H9 (cell line): ENCODE data around the gene SBF1. TPM values are rescaled to one million over a fixed set of nuclear protein-coding genes. Genes with fewer than 3 reads are reported as not detected.
A peak's percentile ranks its signal among the peaks of the same experiment; 100 is the strongest.

Experiments
- DNase-seq: peaks from one replicate; pipeline ENCODE4 v3.0.0-alpha.2; 2017
- H2AFZ ChIP-seq: one replicate; pipeline ENCODE4 v1.6.1; 2013; ENCODE audit warnings: mild to moderate bottlenecking, low read length, control low read depth, moderate library complexity
- H2AK5ac ChIP-seq: 2 replicates; pipeline ENCODE4 v1.6.1; 2013; ENCODE audit warnings: low read length, control low read depth, mixed read lengths; ENCODE audit not compliant: insufficient read length
- H2BK120ac ChIP-seq: one replicate; pipeline ENCODE4 v1.6.1; 2013; ENCODE audit warnings: low read depth, mild to moderate bottlenecking, low read length, control low read depth, inconsistent platforms; ENCODE audit not compliant: poor library complexity, severe bottlenecking
- H2BK12ac ChIP-seq: 2 replicates; pipeline ENCODE4 v1.6.1; 2013; ENCODE audit warnings: low read length, control low read depth, mixed read lengths, low read depth; ENCODE audit not compliant: insufficient read length
- H2BK15ac ChIP-seq: 2 replicates; pipeline ENCODE4 v1.6.1; 2013; ENCODE audit warnings: low read depth, low read length, control low read depth
- H2BK20ac ChIP-seq: one replicate; pipeline ENCODE4 v1.6.1; 2013; ENCODE audit warnings: low read depth, mild to moderate bottlenecking, low read length, control low read depth, inconsistent platforms; ENCODE audit not compliant: poor library complexity, severe bottlenecking
- H2BK5ac ChIP-seq: 2 replicates; pipeline ENCODE4 v1.6.1; 2013; ENCODE audit warnings: low read length, control low read depth, mixed read lengths; ENCODE audit not compliant: insufficient read length
- H3K14ac ChIP-seq: 2 replicates; pipeline ENCODE4 v1.6.1; 2013; ENCODE audit warnings: low read length, control low read depth; ENCODE audit not compliant: insufficient read depth
- H3K18ac ChIP-seq: 2 replicates; pipeline ENCODE4 v1.6.1; 2013; ENCODE audit warnings: low read depth, mild to moderate bottlenecking, mixed read lengths, low read length, control low read depth; ENCODE audit not compliant: insufficient read length
- H3K23ac ChIP-seq: 2 replicates; pipeline ENCODE4 v1.6.1; 2013; ENCODE audit warnings: low read length, control low read depth, mixed read lengths, low read depth; ENCODE audit not compliant: insufficient read length
- H3K23me2 ChIP-seq: 2 replicates; pipeline ENCODE4 v1.6.1; 2013; ENCODE audit warnings: low read depth, mild to moderate bottlenecking, mixed read lengths, low read length, control low read depth; ENCODE audit not compliant: insufficient read length, poor library complexity, severe bottlenecking
- H3K27ac ChIP-seq: 2 replicates; pipeline ENCODE4 v1.5.1; 2013; ENCODE audit warnings: low read length, control low read depth, mixed read lengths, low read depth; ENCODE audit not compliant: insufficient read length
- H3K27me3 ChIP-seq: 2 replicates; pipeline ENCODE4 v1.6.1; 2013; ENCODE audit warnings: low read length, control low read depth, inconsistent platforms; ENCODE audit not compliant: insufficient read depth
- H3K4ac ChIP-seq: 2 replicates; pipeline ENCODE4 v1.6.1; 2013; ENCODE audit warnings: low read depth, mild to moderate bottlenecking, control low read depth, inconsistent platforms, low read length, moderate library complexity
- H3K4me1 ChIP-seq: 2 replicates; pipeline ENCODE4 v1.6.1; 2013; ENCODE audit warnings: low read length, control low read depth, inconsistent platforms; ENCODE audit not compliant: insufficient read depth
- H3K4me2 ChIP-seq: 2 replicates; pipeline ENCODE4 v1.6.1; 2013; ENCODE audit warnings: low read length, control low read depth, mixed read lengths; ENCODE audit not compliant: insufficient read length, insufficient read depth
- H3K56ac ChIP-seq: 2 replicates; pipeline ENCODE4 v1.6.1; 2013; ENCODE audit warnings: low read depth, mild to moderate bottlenecking, mixed read lengths, low read length, control low read depth; ENCODE audit not compliant: insufficient read length
- H3K79me1 ChIP-seq: 2 replicates; pipeline ENCODE4 v1.6.1; 2013; ENCODE audit warnings: low read depth, mild to moderate bottlenecking, moderate library complexity, low read length, control low read depth, inconsistent platforms; ENCODE audit not compliant: insufficient read depth, poor library complexity, severe bottlenecking
- H3K79me2 ChIP-seq: 2 replicates; pipeline ENCODE4 v1.6.1; 2013; ENCODE audit warnings: low read length, control low read depth, inconsistent platforms; ENCODE audit not compliant: insufficient read depth
- H3K9ac ChIP-seq: 2 replicates; pipeline ENCODE4 v1.6.1; 2013; ENCODE audit warnings: low read length, control low read depth, mixed read lengths; ENCODE audit not compliant: insufficient read length; ENCODE audit errors: extremely low read depth
- H3K9me3 ChIP-seq: one replicate; pipeline ENCODE4 v1.6.1; 2013; ENCODE audit warnings: low read depth, low read length, inconsistent platforms; ENCODE audit not compliant: control insufficient read depth
- H3T11ph ChIP-seq: one replicate; pipeline ENCODE4 v1.6.1; 2013; ENCODE audit warnings: mild to moderate bottlenecking, low read length, control low read depth, inconsistent platforms
- H4K20me1 ChIP-seq: one replicate; pipeline ENCODE4 v1.6.1; 2013; ENCODE audit not compliant: control insufficient read depth, insufficient read length, insufficient read depth
- H4K5ac ChIP-seq: 2 replicates; pipeline ENCODE4 v1.6.1; 2013; ENCODE audit warnings: low read depth, mild to moderate bottlenecking, mixed read lengths, low read length, control low read depth; ENCODE audit not compliant: insufficient read length
- H4K8ac ChIP-seq: replicated peaks from 2 replicates; pipeline ENCODE4 v1.6.1; 2013; ENCODE audit warnings: low read length, control low read depth, mixed read lengths, low read depth; ENCODE audit not compliant: insufficient read length
- H4K91ac ChIP-seq: 2 replicates; pipeline ENCODE4 v1.6.1; 2013; ENCODE audit warnings: low read depth, mild to moderate bottlenecking, moderate library complexity, mixed read lengths, low read length, control low read depth; ENCODE audit not compliant: insufficient read length
- H3K27ac Mint-ChIP-seq, 3 experiments: 2 replicates in 2 of 3; 3 replicates in 1 of 3; pipeline ENCODE4 v1.8.0; 2020 to 2021; ENCODE audit warnings: mixed read lengths in 3 of 3, mild to moderate bottlenecking in 1 of 3, moderate library complexity in 1 of 3
- H3K27me3 Mint-ChIP-seq: 2 replicates; pipeline ENCODE4 v1.8.0; 2021; ENCODE audit warnings: low read depth, mild to moderate bottlenecking, moderate library complexity, mixed read lengths
- H3K36me3 Mint-ChIP-seq, 3 experiments: 2 replicates in 2 of 3; 3 replicates in 1 of 3; pipeline ENCODE4 v1.8.0; 2020 to 2021; ENCODE audit warnings: low read depth in 3 of 3, mixed read lengths in 3 of 3; ENCODE audit not compliant: insufficient read depth in 1 of 3
- H3K4me1 Mint-ChIP-seq, 2 experiments: 2 replicates each; pipeline ENCODE4 v1.8.0; 2020; ENCODE audit warnings: mixed read lengths in 2 of 2
- H3K4me3 Mint-ChIP-seq, 2 experiments: 2 replicates in 1 of 2; 3 replicates in 1 of 2; pipeline ENCODE4 v1.8.0; 2020 to 2021; ENCODE audit warnings: mild to moderate bottlenecking in 2 of 2, mixed read lengths in 2 of 2, moderate library complexity in 1 of 2
- H3K9me3 Mint-ChIP-seq, 2 experiments: 2 replicates in 1 of 2; 3 replicates in 1 of 2; pipeline ENCODE4 v1.8.0; 2020; ENCODE audit warnings: mild to moderate bottlenecking in 2 of 2, mixed read lengths in 2 of 2, moderate library complexity in 1 of 2
- CTCF ChIP-seq: fragments of 200-600 bp; sonication (generic); conservative IDR thresholded peaks from 3 replicates; pipeline ENCODE4 v1.8.0; 2021; ENCODE audit warnings: antibody characterized with exemption, mild to moderate bottlenecking
- WGBS: extraction: QIAGEN DNeasy Blood & Tissue Kit; methylation state at CpG from one replicate; pipeline ENCODE4 v1.1.7; 2013; ENCODE audit warnings: missing lambda C conversion rate, low lambda C conversion rate, mixed read lengths; ENCODE audit not compliant: insufficient read length; ENCODE audit errors: extremely low coverage; 5-methylcytosine and 5-hydroxymethylcytosine counted together
- total RNA-seq: library from RNA; stranded (reverse); gene quantifications from 2 replicates; pipeline ENCODE4 v1.2.1, GENCODE V29; 2021

Gene SBF1
- total RNA-seq, 1 experiment from 2014 or later, result 69.8 TPM

GRCh38 chr22:50479721-50480120 lies 4.9 kb upstream of the SBF1 start:
- H3K23ac ChIP-seq, result no peak overlapping the region
- no peak overlapping the region for H3T11ph ChIP-seq
- no peaks in the 10 kb centered on the region for H3K36me3 Mint-ChIP-seq
- DNase-seq, result no peak
- H3K9me3 ChIP-seq, result no peaks in the 10 kb centered on the region
- peak overlapping the region in 1 of 2 experiments; percentile 81; a peak in 3 of 5 replicates for H3K4me3 Mint-ChIP-seq
- no CpG with 5 or more reads among the region's 11 CpGs for WGBS
- peaks cover 12% of the 10 kb centered on the region for H3K23me2 ChIP-seq
- no peak overlapping the region for H4K8ac ChIP-seq
- H2BK12ac ChIP-seq, result peak overlapping the region; percentile 27
- peaks cover 13 to 14% of the 10 kb centered on the region in 2 experiments for H3K4me1 Mint-ChIP-seq
- H3K9ac ChIP-seq, result no peak overlapping the region
- H3K14ac ChIP-seq, result no peak overlapping the region
- H2AK5ac ChIP-seq, result no peak overlapping the region
- H3K27me3 Mint-ChIP-seq, result peaks cover 36% of the 10 kb centered on the region
- no peak overlapping the region for H2BK20ac ChIP-seq
- H2AFZ ChIP-seq, result no peak overlapping the region
- H3K56ac ChIP-seq, result no peak overlapping the region
- no peak overlapping the region for H3K4ac ChIP-seq
- H3K27ac ChIP-seq, result no peak overlapping the region
- H3K4me2 ChIP-seq, result no peak overlapping the region
- H2BK120ac ChIP-seq, result no peak overlapping the region
- no peak overlapping the region for H4K91ac ChIP-seq
- H3K79me1 ChIP-seq, result no peaks in the 10 kb centered on the region
- H4K5ac ChIP-seq, result no peak overlapping the region
- TF ChIP-seq CTCF, result no peak
- H2BK5ac ChIP-seq, result no peak overlapping the region
- H3K79me2 ChIP-seq, result no peaks in the 10 kb centered on the region
- H4K20me1 ChIP-seq, result no peaks in the 10 kb centered on the region
- H3K27me3 ChIP-seq, result peaks cover 9% of the 10 kb centered on the region; the same call in 1 of the 2 replicates
- H3K27ac Mint-ChIP-seq, result no peak overlapping the region
- H2BK15ac ChIP-seq, result no peak overlapping the region
- no peak overlapping the region for H3K18ac ChIP-seq
- H3K9me3 Mint-ChIP-seq, result no peaks in the 10 kb centered on the region
- no peaks in the 10 kb centered on the region for H3K4me1 ChIP-seq
